Hepatocyte (in vitro differentiated cells): ENCODE measurements around the gene SERPINA3. TPM values are rescaled to one million over a fixed set of nuclear protein-coding genes. Genes with fewer than 3 reads are reported as not detected.

Experiments
- DNase-seq: peaks from one replicate; pipeline ENCODE4 v3.0.0-alpha.2; 2016; ENCODE audit warnings: low spot score
- H2AFZ ChIP-seq: fragments of 200-600 bp; sonication (generic); 2 replicates; pipeline ENCODE4 v1.6.0; 2016; ENCODE audit warnings: antibody characterized with exemption, mild to moderate bottlenecking
- H3K27ac ChIP-seq: fragments of 200-600 bp; sonication (generic); 2 replicates; pipeline ENCODE4 v1.5.1; 2016; ENCODE audit warnings: mild to moderate bottlenecking
- H3K27me3 ChIP-seq: fragments of 200-600 bp; sonication (generic); 2 replicates; pipeline ENCODE4 v1.6.1; 2016
- H3K36me3 ChIP-seq: fragments of 200-600 bp; sonication (generic); replicated peaks from 2 replicates; pipeline ENCODE4 v1.5.1; 2016; ENCODE audit warnings: low read depth; ENCODE audit not compliant: insufficient read depth
- H3K4me1 ChIP-seq: fragments of 200-600 bp; sonication (generic); 2 replicates; pipeline ENCODE4 v1.5.1; 2016; ENCODE audit warnings: mild to moderate bottlenecking, moderate library complexity; ENCODE audit not compliant: insufficient read depth
- H3K4me2 ChIP-seq: fragments of 200-600 bp; sonication (generic); 2 replicates; pipeline ENCODE4 v1.6.0; 2016
- H3K4me3 ChIP-seq: fragments of 200-600 bp; sonication (generic); 2 replicates; pipeline ENCODE4 v1.5.1; 2016; ENCODE audit warnings: mild to moderate bottlenecking
- H3K79me2 ChIP-seq: fragments of 200-600 bp; sonication (generic); 2 replicates; pipeline ENCODE4 v1.6.0; 2017; ENCODE audit warnings: mild to moderate bottlenecking
- H3K9me2 ChIP-seq: fragments of 200-600 bp; sonication (generic); replicated peaks from 2 replicates; pipeline ENCODE4 v1.6.0; 2017; ENCODE audit warnings: mild to moderate bottlenecking; ENCODE audit not compliant: insufficient read depth
- H3K9me3 ChIP-seq: fragments of 200-600 bp; sonication (generic); 2 replicates; pipeline ENCODE4 v1.5.1; 2016; ENCODE audit warnings: low read depth, mild to moderate bottlenecking
- H4K20me1 ChIP-seq: fragments of 200-600 bp; sonication (generic); 2 replicates; pipeline ENCODE4 v1.6.0; 2016; ENCODE audit warnings: mild to moderate bottlenecking; ENCODE audit not compliant: insufficient read depth, poor library complexity, severe bottlenecking
- EZH2 ChIP-seq: fragments of 200-600 bp; sonication (generic); IDR thresholded peaks from 2 replicates; pipeline ENCODE4 v1.6.1; 2016; ENCODE audit warnings: antibody characterized with exemption, mild to moderate bottlenecking, borderline replicate concordance
- EZH2phosphoT487 ChIP-seq: fragments of 200-600 bp; sonication (generic); IDR thresholded peaks from one replicate; pipeline ENCODE4 v1.6.1; 2018; ENCODE audit warnings: antibody characterized with exemption, mild to moderate bottlenecking, low read depth, moderate library complexity; ENCODE audit not compliant: unreplicated experiment, severe bottlenecking
- whole genome bisulfite sequencing: methylation state at CpG from one replicate; pipeline ENCODE4 v1.1.6; 2016; ENCODE audit warnings: low lambda C conversion rate; ENCODE audit errors: missing lambda C conversion rate; 5-methylcytosine and 5-hydroxymethylcytosine counted together
- polyA plus RNA-seq: library from polyadenylated mRNA; unstranded; fragments of >200 nt; fragmentation: Nextera tagmentation; extraction: Ambion mirVana; gene quantifications from 2 replicates; pipeline ENCODE4 v1.2.1, GENCODE V29; 2016
- total RNA-seq: library from RNA; depleted of rRNA; stranded (reverse); fragments of >200 nt; gene quantifications from 2 replicates; pipeline ENCODE4 v1.2.3, GENCODE V29; 2014
- TF ChIP-seq, protein P1 (sequence below): fragments of 200-600 bp; sonication (generic); IDR thresholded peaks from 2 replicates; pipeline ENCODE4 v1.5.1; 2016; ENCODE audit warnings: antibody characterized with exemption, mild to moderate bottlenecking; ENCODE audit not compliant: poor library complexity

SERPINA3 gene
- total and polyA plus RNA-seq, 2 experiments from 2014 or later: 359 to 457 TPM

GRCh38 chr14:94598816-94599655, 13.2 kb upstream of the SERPINA3 start:
- Histone ChIP-seq H3K4me2 (peak overlapping the region; percentile 39), H3K4me1 (peaks cover 46% of the 10 kb centered on the region), H3K9me3 (no peaks in the 10 kb centered on the region), H2AFZ (no peak overlapping the region), H3K9me2 (no peaks in the 10 kb centered on the region), H3K36me3 (no peaks in the 10 kb centered on the region), H4K20me1 (no peaks in the 10 kb centered on the region), H3K79me2 (no peaks in the 10 kb centered on the region), H3K4me3 (no peak overlapping the region), H3K27me3 (no peaks in the 10 kb centered on the region), H3K27ac (peak overlapping the region; percentile 98)
- no peak for TF ChIP-seq EZH2phosphoT487
- TF ChIP-seq, protein P1, sequence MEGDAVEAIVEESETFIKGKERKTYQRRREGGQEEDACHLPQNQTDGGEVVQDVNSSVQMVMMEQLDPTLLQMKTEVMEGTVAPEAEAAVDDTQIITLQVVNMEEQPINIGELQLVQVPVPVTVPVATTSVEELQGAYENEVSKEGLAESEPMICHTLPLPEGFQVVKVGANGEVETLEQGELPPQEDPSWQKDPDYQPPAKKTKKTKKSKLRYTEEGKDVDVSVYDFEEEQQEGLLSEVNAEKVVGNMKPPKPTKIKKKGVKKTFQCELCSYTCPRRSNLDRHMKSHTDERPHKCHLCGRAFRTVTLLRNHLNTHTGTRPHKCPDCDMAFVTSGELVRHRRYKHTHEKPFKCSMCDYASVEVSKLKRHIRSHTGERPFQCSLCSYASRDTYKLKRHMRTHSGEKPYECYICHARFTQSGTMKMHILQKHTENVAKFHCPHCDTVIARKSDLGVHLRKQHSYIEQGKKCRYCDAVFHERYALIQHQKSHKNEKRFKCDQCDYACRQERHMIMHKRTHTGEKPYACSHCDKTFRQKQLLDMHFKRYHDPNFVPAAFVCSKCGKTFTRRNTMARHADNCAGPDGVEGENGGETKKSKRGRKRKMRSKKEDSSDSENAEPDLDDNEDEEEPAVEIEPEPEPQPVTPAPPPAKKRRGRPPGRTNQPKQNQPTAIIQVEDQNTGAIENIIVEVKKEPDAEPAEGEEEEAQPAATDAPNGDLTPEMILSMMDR: peak; percentile 27
- DNase-seq: peak; percentile 90
- WGBS: 51% methylated on average over 11 of the region's 11 CpGs

DNA sequence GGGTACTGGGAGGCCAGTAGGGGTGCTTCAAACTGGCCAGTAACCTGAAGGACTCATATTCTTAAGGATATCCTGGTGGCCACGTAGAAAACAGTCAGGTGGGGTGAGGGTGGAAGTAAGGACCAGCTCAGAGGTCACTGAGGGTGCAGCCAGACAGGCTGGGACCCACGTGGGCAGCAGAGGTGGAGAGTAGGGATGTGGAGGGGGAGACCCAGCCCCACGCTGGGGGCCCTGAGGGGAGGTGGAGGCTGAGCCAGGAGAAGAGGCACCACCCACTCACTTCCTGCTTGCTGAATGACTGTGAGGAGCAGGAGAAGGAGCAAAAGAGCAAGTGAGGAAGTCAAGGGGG, 12.6 kb upstream of the SERPINA3 start:
- Histone ChIP-seq H3K27me3 (no peaks in the 10 kb centered on the region), H3K4me2 (peak overlapping the region; percentile 23)

GRCh38 chr14:94600148-94600545, 12.0 kb upstream of the SERPINA3 start:
- Histone ChIP-seq H3K9me2 (no peaks in the 10 kb centered on the region), H3K4me1 (peaks cover 41% of the 10 kb centered on the region), H3K36me3 (no peaks in the 10 kb centered on the region), H4K20me1 (no peaks in the 10 kb centered on the region), H3K4me2 (peak overlapping the region; percentile 23), H3K4me3 (no peak overlapping the region), H3K9me3 (no peaks in the 10 kb centered on the region), H3K27me3 (no peaks in the 10 kb centered on the region), H3K27ac (peak overlapping the region; percentile 98), H2AFZ (no peak overlapping the region), H3K79me2 (no peaks in the 10 kb centered on the region)
- TF ChIP-seq, protein P1: no peak
- DNase-seq: no peak
- 87% methylated on average over 11 of the region's 11 CpGs for WGBS

More for the DNA sequence above, 12.6 kb upstream of the SERPINA3 start:
- Histone ChIP-seq H3K4me1 (peaks cover 41% of the 10 kb centered on the region), H4K20me1 (no peaks in the 10 kb centered on the region), H3K9me2 (no peaks in the 10 kb centered on the region), H3K9me3 (no peaks in the 10 kb centered on the region), H3K4me3 (no peak overlapping the region), H3K27ac (peak overlapping the region; percentile 98), H2AFZ (no peak overlapping the region), H3K79me2 (no peaks in the 10 kb centered on the region), H3K36me3 (no peaks in the 10 kb centered on the region)
- TF ChIP-seq, protein P1: no peak
- TF ChIP-seq EZH2phosphoT487 (no peak), EZH2 (no peak)
- WGBS: 41% methylated on average over 3 of the region's 3 CpGs
- DNase-seq: peak; percentile 60
